Fibroblast of mammary gland (primary cell): Measurements from ENCODE around the gene GAST.
"Not testable (repeated sequence)": the region's sequence is repeated elsewhere in the genome, so short reads cannot be mapped to it uniquely, and the experiment has no call there.

Source experiments
- DNase-seq: peaks from one replicate; pipeline ENCODE4 v3.0.0-alpha.2; 2010; ENCODE audit warnings: low read depth
- H3K4me3 ChIP-seq: 2 replicates; pipeline ENCODE4 v1.5.1; 2011; ENCODE audit warnings: low read depth, mild to moderate bottlenecking, low read length, moderate library complexity; ENCODE audit not compliant: control insufficient read depth
- CTCF ChIP-seq: conservative IDR thresholded peaks from 2 replicates; pipeline ENCODE4 v1.5.1; 2011; ENCODE audit warnings: low read depth, low read length, inconsistent platforms; ENCODE audit not compliant: control insufficient read depth, insufficient read depth

The GAST gene

DNA sequence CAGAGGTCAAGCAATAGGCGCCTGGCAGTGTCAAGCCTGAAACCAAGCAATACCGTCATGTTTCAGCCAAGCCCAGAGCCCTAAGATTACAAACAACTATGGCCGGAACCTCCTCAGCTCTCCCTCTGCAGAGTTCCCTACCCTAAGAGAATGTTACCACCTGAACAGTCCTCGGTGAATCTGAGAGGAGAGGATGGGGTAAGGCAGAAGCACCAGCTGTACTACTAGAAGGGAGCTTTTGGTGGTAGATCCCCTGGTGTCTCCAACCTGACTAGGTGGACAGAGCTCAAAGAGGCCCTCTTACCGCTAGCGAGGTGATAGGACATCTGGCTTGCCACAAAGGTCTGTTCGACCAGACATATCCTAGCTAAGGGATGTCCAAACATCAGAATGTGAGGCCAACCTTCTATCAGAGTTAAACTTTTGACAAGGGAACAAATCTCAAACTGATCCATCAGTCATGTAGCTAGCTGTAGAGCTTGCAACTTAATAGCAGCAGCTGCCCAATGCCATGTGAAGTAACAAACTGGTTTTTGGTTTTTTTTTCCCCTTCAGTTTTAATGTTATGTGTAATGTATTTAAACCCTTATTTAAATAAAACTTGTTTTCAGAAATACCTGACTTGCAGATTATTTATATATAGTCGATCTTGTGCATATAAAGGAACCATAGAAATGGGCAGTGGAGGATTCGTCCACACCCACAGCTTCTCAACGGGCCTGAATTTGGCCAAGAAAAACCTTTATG, 20.9 kb upstream of the GAST start:
- no peak for TF ChIP-seq CTCF
- DNase-seq = no peak
- H3K4me3 ChIP-seq = no peak overlapping the region

GRCh38 chr17:41692722-41693521, 19.2 kb upstream of the GAST start:
- H3K4me3 ChIP-seq = no peak overlapping the region
- DNase-seq = no peak
- no peak for TF ChIP-seq CTCF

DNA sequence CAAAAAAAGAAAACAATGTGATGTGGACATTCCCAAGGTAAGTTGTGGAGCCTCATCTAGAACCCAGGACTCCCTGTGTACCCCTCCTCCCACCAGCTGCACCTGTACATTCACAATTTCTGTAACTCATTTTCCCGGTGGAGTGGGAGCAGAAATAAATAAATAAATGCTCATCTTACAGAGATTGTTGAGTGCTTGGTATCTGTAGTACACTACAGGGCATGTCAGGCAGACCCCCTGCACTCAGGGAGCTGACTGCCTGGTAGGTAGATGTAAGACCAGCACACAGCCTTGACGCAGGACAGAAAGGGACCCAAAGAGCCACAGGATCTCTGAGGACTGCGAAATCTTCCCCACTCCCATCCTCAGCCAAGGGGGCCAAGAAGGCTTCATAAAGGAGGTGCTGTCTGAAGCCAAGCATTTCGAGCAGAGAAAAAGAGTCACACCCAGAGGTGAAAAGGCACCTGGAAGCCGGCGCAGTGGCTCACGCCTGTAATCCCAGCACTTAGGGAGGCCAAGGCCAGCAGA, 16.9 kb upstream of the GAST start:
- no peak for DNase-seq

GRCh38 chr17:41695954-41696757, 16.0 kb upstream of the GAST start:
- peak; percentile 88 for TF ChIP-seq CTCF
- peak; percentile 85 for DNase-seq
- H3K4me3 ChIP-seq = no peak overlapping the region

More for the DNA sequence above, 16.9 kb upstream of the GAST start:
- no peak for TF ChIP-seq CTCF
- no peak overlapping the region for H3K4me3 ChIP-seq

DNA sequence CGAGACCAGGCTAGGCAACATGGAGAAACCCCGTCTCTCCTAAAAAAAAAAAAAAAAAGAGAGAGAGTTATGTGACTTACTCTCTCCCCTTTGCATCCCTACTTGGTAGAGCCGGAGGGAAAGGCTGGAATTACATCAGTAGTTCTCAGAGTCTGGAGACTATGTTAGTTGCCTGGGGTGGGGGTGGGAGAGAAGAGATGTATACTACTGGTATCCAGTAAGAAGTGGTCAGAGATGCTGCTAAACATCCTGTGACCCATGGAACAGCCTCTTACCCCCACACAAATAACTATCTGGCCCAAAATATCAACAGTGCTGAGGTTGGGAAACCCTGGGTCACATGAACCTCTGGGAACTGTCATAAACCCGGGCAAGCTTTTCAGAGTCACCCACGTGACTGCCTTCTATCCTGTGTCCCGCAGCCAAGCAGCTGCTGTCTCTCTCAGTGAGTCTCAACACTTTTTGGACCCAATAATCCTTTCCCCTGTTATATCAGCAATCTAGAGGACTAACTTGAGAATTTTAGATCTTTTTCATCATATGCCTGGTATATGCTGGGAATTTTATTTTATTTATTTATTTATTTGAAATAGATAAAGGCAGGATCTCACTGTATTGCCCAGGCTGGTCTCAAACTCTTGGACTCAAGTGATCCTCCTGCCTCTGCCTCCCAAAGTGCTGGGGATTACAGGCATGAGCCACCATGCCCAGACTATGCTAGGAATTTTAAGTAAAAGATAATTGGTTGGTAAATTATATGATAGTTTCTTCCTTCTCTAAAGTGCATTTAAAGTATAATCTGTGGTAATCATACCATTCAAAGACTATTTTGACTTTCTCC, 14.8 kb upstream of the GAST start:
- no peak for TF ChIP-seq CTCF
- peak; percentile 81 for DNase-seq
- no peak overlapping the region for H3K4me3 ChIP-seq

DNA sequence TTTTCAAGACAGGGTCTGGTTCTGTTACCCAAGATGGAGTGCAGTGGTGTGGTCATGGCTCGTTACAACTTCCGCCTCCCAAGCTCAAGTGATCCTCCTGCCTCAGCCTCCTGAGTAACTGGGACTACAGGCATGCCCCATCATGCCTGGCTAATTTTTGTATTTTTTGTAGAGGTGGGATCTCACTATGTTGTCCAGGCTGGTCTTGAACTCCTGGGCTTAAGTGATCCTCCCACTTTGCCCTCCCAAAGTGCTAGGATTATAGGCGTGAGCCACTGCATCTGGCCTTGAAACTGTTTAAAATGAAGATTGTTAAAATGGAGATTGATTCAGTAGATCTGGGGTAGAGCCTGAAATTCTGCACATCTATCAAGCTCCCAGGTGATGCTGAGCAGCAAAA, 11.3 kb upstream of the GAST start:
- H3K4me3 ChIP-seq, DNase-seq: not testable (repeated sequence)
